IPS-18c (cell line): ENCODE measurements around the gene HSPB3.

Experiments
- H3K4me3 ChIP-seq: 2 replicates; pipeline ENCODE4 v1.7.0; 2013; ENCODE audit warnings: low read depth, mild to moderate bottlenecking, low read length, moderate library complexity; ENCODE audit not compliant: insufficient read depth
- H3K9me3 ChIP-seq: one replicate; pipeline ENCODE4 v1.6.1; 2013; ENCODE audit warnings: mild to moderate bottlenecking, low read length, moderate library complexity; ENCODE audit not compliant: control insufficient read depth, insufficient read depth

The HSPB3 gene

GRCh38 chr5:54446379-54446732, 9.1 kb upstream of the HSPB3 start:
- Histone ChIP-seq H3K4me3 (no peak overlapping the region), H3K9me3 (no peaks in the 10 kb centered on the region)

- Histone ChIP-seq H3K9me3 (no peaks in the 10 kb centered on the region), H3K4me3 (no peak overlapping the region)
Observed at GRCh38 chr5:54449923-54450322, 5.6 kb upstream of the HSPB3 start.

GRCh38 chr5:54450542-54450941, 5.0 kb upstream of the HSPB3 start:
- H3K4me3 ChIP-seq, result no peak overlapping the region
- no peaks in the 10 kb centered on the region for H3K9me3 ChIP-seq

GRCh38 chr5:54453046-54453445, 2.5 kb upstream of the HSPB3 start:
- H3K4me3 ChIP-seq, result no peak overlapping the region

GRCh38 chr5:54454602-54455001, 897 bp upstream of the HSPB3 start:
- Histone ChIP-seq H3K9me3 (no peaks in the 10 kb centered on the region), H3K4me3 (no peak overlapping the region)

More at GRCh38 chr5:54453046-54453445, 2.5 kb upstream of the HSPB3 start:
- H3K9me3 ChIP-seq, result no peaks in the 10 kb centered on the region

- Histone ChIP-seq H3K9me3 (peaks cover 2% of the 10 kb centered on the region), H3K4me3 (no peak overlapping the region)
Observed at GRCh38 chr5:54457094-54457862, 1.8 kb downstream of the HSPB3 start.

- no peak overlapping the region for H3K4me3 ChIP-seq
- H3K9me3 ChIP-seq, result peaks cover 2% of the 10 kb centered on the region
Observed at GRCh38 chr5:54458221-54458620, 2.7 kb downstream of the HSPB3 start.

- H3K9me3 ChIP-seq, result peaks cover 2% of the 10 kb centered on the region
Observed at GRCh38 chr5:54460181-54460919, 4.9 kb downstream of the HSPB3 start.

GRCh38 chr5:54462281-54462680, 6.8 kb downstream of the HSPB3 start:
- peaks cover 2% of the 10 kb centered on the region for H3K9me3 ChIP-seq
- H3K4me3 ChIP-seq, result no peak overlapping the region

More at GRCh38 chr5:54460181-54460919, 4.9 kb downstream of the HSPB3 start:
- no peak overlapping the region for H3K4me3 ChIP-seq

- Histone ChIP-seq H3K9me3 (peaks cover 2% of the 10 kb centered on the region), H3K4me3 (no peak overlapping the region)
Observed at GRCh38 chr5:54463713-54464112, 8.2 kb downstream of the HSPB3 start.

GRCh38 chr5:54469622-54470021, 14.1 kb downstream of the HSPB3 start:
- Histone ChIP-seq H3K9me3 (no peaks in the 10 kb centered on the region), H3K4me3 (no peak overlapping the region)

GRCh38 chr5:54470128-54470527, 14.6 kb downstream of the HSPB3 start:
- Histone ChIP-seq H3K9me3 (no peaks in the 10 kb centered on the region), H3K4me3 (no peak overlapping the region)

GRCh38 chr5:54470677-54471076, 15.2 kb downstream of the HSPB3 start:
- Histone ChIP-seq H3K9me3 (no peaks in the 10 kb centered on the region), H3K4me3 (no peak overlapping the region)

- no peak overlapping the region for H3K4me3 ChIP-seq
- no peaks in the 10 kb centered on the region for H3K9me3 ChIP-seq
Observed at GRCh38 chr5:54471398-54471797, 15.9 kb downstream of the HSPB3 start.

- no peaks in the 10 kb centered on the region for H3K9me3 ChIP-seq
- H3K4me3 ChIP-seq, result no peak overlapping the region
Observed at GRCh38 chr5:54476682-54477081, 21.2 kb downstream of the HSPB3 start.

- no peak overlapping the region for H3K4me3 ChIP-seq
- no peaks in the 10 kb centered on the region for H3K9me3 ChIP-seq
Observed at GRCh38 chr5:54477941-54478478, 22.5 kb downstream of the HSPB3 start.

GRCh38 chr5:54480296-54480695, 24.8 kb downstream of the HSPB3 start:
- Histone ChIP-seq H3K4me3 (no peak overlapping the region), H3K9me3 (no peaks in the 10 kb centered on the region)

- no peak overlapping the region for H3K4me3 ChIP-seq
- H3K9me3 ChIP-seq, result no peaks in the 10 kb centered on the region
Observed at GRCh38 chr5:54484219-54484894, 28.9 kb downstream of the HSPB3 start.
